HepG2 (cell line): Measurements from ENCODE around the gene ATP6V1C2. TPM values are rescaled to one million over a fixed set of nuclear protein-coding genes. Genes with fewer than 3 reads are reported as not detected.

ENCODE experiments used
- ATF7-NPFF ChIP-seq: sonication (generic); formaldehyde crosslinking; IDR thresholded peaks from 2 replicates; pipeline ENCODE4 v1.8.1; 2023; ENCODE audit warnings: mild to moderate bottlenecking, low read depth, missing genetic modification reagents, moderate library complexity
- BATF2 ChIP-seq: sonication (generic); formaldehyde crosslinking; IDR thresholded peaks from 2 replicates; pipeline ENCODE4 v1.8.0; 2022; ENCODE audit warnings: mild to moderate bottlenecking, missing genetic modification reagents, moderate library complexity
- BHLHE40 ChIP-seq: IDR thresholded peaks from 2 replicates; pipeline ENCODE4 v1.6.1; 2011; ENCODE audit warnings: low read length, improper control_type of control experiment
- CBX1 ChIP-seq: IDR thresholded peaks from one replicate; pipeline ENCODE4 v1.6.1; 2016; ENCODE audit warnings: antibody characterized with exemption, low read depth
- CTCF ChIP-seq: sonication (generic); formaldehyde crosslinking; IDR thresholded peaks from 2 replicates; pipeline ENCODE4 v1.5.0; 2020; ENCODE audit warnings: mild to moderate bottlenecking, missing genetic modification reagents, moderate library complexity
- DMAP1 ChIP-seq: IDR thresholded peaks from 2 replicates; pipeline ENCODE4 v1.6.1; 2016
- MLX ChIP-seq: IDR thresholded peaks from 2 replicates; pipeline ENCODE4 v1.6.1; 2016
- NFIC ChIP-seq: IDR thresholded peaks from 2 replicates; pipeline ENCODE4 v1.6.1; 2012; ENCODE audit warnings: mild to moderate bottlenecking, low read length, inconsistent platforms
- RELA ChIP-seq: sonication (generic); formaldehyde crosslinking; IDR thresholded peaks from 2 replicates; pipeline ENCODE4 v1.4.0; 2020; ENCODE audit warnings: missing genetic modification reagents
- RFX1 ChIP-seq: fragments of 450-650 bp; IDR thresholded peaks from 2 replicates; pipeline ENCODE4 v1.6.1; 2017
- RORA ChIP-seq: sonication (generic); formaldehyde crosslinking; IDR thresholded peaks from 2 replicates; pipeline ENCODE4 v1.5.0; 2020; ENCODE audit warnings: mild to moderate bottlenecking, missing genetic modification reagents, moderate library complexity
- SETDB1 ChIP-seq: sonication (generic); formaldehyde crosslinking; IDR thresholded peaks from 2 replicates; pipeline ENCODE4 v1.5.1; 2020; ENCODE audit warnings: missing genetic modification reagents, mild to moderate bottlenecking, borderline replicate concordance
- SMAD3 ChIP-seq: sonication (generic); formaldehyde crosslinking; IDR thresholded peaks from 2 replicates; pipeline ENCODE4 v1.4.0; 2020; ENCODE audit warnings: missing genetic modification reagents
- ZFP82 ChIP-seq: sonication (generic); formaldehyde crosslinking; IDR thresholded peaks from 2 replicates; pipeline ENCODE4 v1.5.1; 2020; ENCODE audit warnings: mild to moderate bottlenecking, missing genetic modification reagents, borderline replicate concordance
- ZFYVE20 ChIP-seq: sonication (generic); formaldehyde crosslinking; IDR thresholded peaks from 2 replicates; pipeline ENCODE4 v1.8.0; 2023; ENCODE audit warnings: low read depth, mild to moderate bottlenecking, moderate library complexity, missing genetic modification reagents, borderline replicate concordance
- ZNF12 ChIP-seq: sonication (generic); formaldehyde crosslinking; IDR thresholded peaks from 2 replicates; pipeline ENCODE4 v1.5.0; 2020; ENCODE audit warnings: missing genetic modification reagents
- ZNF17 ChIP-seq: sonication (generic); formaldehyde crosslinking; IDR thresholded peaks from 2 replicates; pipeline ENCODE4 v1.5.0; 2020; ENCODE audit warnings: mild to moderate bottlenecking, missing genetic modification reagents
- ZNF281 ChIP-seq: sonication (generic); formaldehyde crosslinking; IDR thresholded peaks from 2 replicates; pipeline ENCODE4 v1.4.0; 2020; ENCODE audit warnings: missing genetic modification reagents, borderline replicate concordance
- ZNF343 ChIP-seq: sonication (generic); formaldehyde crosslinking; IDR thresholded peaks from 2 replicates; pipeline ENCODE4 v1.4.0; 2020; ENCODE audit warnings: mild to moderate bottlenecking, missing genetic modification reagents
- ZNF382 ChIP-seq: sonication (generic); formaldehyde crosslinking; IDR thresholded peaks from 2 replicates; pipeline ENCODE4 v1.5.0; 2020; ENCODE audit warnings: missing genetic modification reagents, mild to moderate bottlenecking, borderline replicate concordance
- ZNF510 ChIP-seq: sonication (generic); formaldehyde crosslinking; IDR thresholded peaks from 2 replicates; pipeline ENCODE4 v1.4.0; 2020; ENCODE audit warnings: low read depth, mild to moderate bottlenecking, missing genetic modification reagents
- ZNF674 ChIP-seq: sonication (generic); formaldehyde crosslinking; IDR thresholded peaks from 2 replicates; pipeline ENCODE4 v1.5.0; 2020; ENCODE audit warnings: low read depth, mild to moderate bottlenecking, missing genetic modification reagents
- ZNF678 ChIP-seq: sonication (generic); formaldehyde crosslinking; IDR thresholded peaks from 2 replicates; pipeline ENCODE4 v1.4.0; 2020; ENCODE audit warnings: mild to moderate bottlenecking, missing genetic modification reagents
- ZNF720 ChIP-seq: sonication (generic); formaldehyde crosslinking; IDR thresholded peaks from 2 replicates; pipeline ENCODE4 v1.4.0; 2020; ENCODE audit warnings: missing genetic modification reagents
- ZNF772 ChIP-seq: sonication (generic); formaldehyde crosslinking; IDR thresholded peaks from 2 replicates; pipeline ENCODE4 v1.5.0; 2020; ENCODE audit warnings: mild to moderate bottlenecking, missing genetic modification reagents
- ZNF790 ChIP-seq: sonication (generic); formaldehyde crosslinking; IDR thresholded peaks from 2 replicates; pipeline ENCODE4 v1.8.0; 2022; ENCODE audit warnings: missing genetic modification reagents, mild to moderate bottlenecking, borderline replicate concordance
- ZNF839 ChIP-seq: sonication (generic); formaldehyde crosslinking; IDR thresholded peaks from 2 replicates; pipeline ENCODE4 v1.4.0; 2020; ENCODE audit warnings: missing genetic modification reagents, mild to moderate bottlenecking, borderline replicate concordance
- polyA plus RNA-seq, 8 experiments: library from polyadenylated mRNA; depleted of rRNA in 3 of 8; stranded (reverse) in 7 of 8; unstranded in 1 of 8; fragments of >200 nt; fragmentation: Illumina TruSeq in 4 of 8; extraction: Trizol in 4 of 8; gene quantifications; 2 replicates each; pipeline versions ENCODE4 v1.2.1 to v1.2.3, GENCODE V29; 2011 to 2016; ENCODE audit warnings: low read depth in 4 of 8, missing spikeins in 1 of 8, mixed read lengths in 1 of 8; ENCODE audit not compliant: insufficient read depth in 1 of 8
- total RNA-seq, 5 experiments: library from RNA; depleted of rRNA; stranded (reverse); fragments of >200 nt; fragmentation: Illumina TruSeq; extraction: Trizol; gene quantifications; 2 replicates each; pipeline ENCODE4 v1.2.3, GENCODE V29; 2016; ENCODE audit warnings: low read depth in 1 of 5

The ATP6V1C2 gene
- total and polyA plus RNA-seq, 2 of the 13 experiments (the other 11 are each of a cell fraction or from before 2014, with no cell fraction given): 0.04 to 0.29 TPM

GRCh38 chr2:10832203-10832936 lies 110.9 kb downstream of the ATP6V1C2 start (continued):
- no peak for TF ChIP-seq NFIC
- no peak for TF ChIP-seq RELA (CRISPR knock-in tag)
- TF ChIP-seq SETDB1 (CRISPR knock-in tag): no peak
- no peak for TF ChIP-seq ZNF674 (CRISPR knock-in tag)
- TF ChIP-seq ZNF343 (CRISPR knock-in tag): no peak
- TF ChIP-seq BHLHE40: peak; percentile 50; the same call in 1 of the 2 replicates
- no peak for TF ChIP-seq ZNF678 (CRISPR knock-in tag)
- no peak for TF ChIP-seq ZNF382
- TF ChIP-seq MLX (CRISPR knock-in tag): no peak
- no peak for TF ChIP-seq RFX1
- no peak for TF ChIP-seq ZFP82
- TF ChIP-seq ZFYVE20 (CRISPR knock-in tag): no peak
- no peak for TF ChIP-seq ZNF720
- TF ChIP-seq ZNF790 (CRISPR knock-in tag): no peak
- no peak for TF ChIP-seq BATF2
- TF ChIP-seq CTCF: peak; percentile 98
- no peak; the same call in 1 of the 2 replicates for TF ChIP-seq SMAD3 (CRISPR knock-in tag)
- no peak for TF ChIP-seq ZNF839
- peak; percentile 56; the same call in 1 of the 2 replicates for TF ChIP-seq ZNF12 (CRISPR knock-in tag)
- no peak for TF ChIP-seq DMAP1
- no peak for TF ChIP-seq ATF7-NPFF (CRISPR knock-in tag)
- no peak for TF ChIP-seq ZNF281 (CRISPR knock-in tag)
- TF ChIP-seq ZNF772 (CRISPR knock-in tag): no peak
- no peak for TF ChIP-seq ZNF17 (CRISPR knock-in tag)
- TF ChIP-seq CBX1: no peak
- no peak for TF ChIP-seq ZNF510 (CRISPR knock-in tag)
- no peak for TF ChIP-seq RORA
